Measurements from ENCODE around the gene CCNG2.

DNA sequence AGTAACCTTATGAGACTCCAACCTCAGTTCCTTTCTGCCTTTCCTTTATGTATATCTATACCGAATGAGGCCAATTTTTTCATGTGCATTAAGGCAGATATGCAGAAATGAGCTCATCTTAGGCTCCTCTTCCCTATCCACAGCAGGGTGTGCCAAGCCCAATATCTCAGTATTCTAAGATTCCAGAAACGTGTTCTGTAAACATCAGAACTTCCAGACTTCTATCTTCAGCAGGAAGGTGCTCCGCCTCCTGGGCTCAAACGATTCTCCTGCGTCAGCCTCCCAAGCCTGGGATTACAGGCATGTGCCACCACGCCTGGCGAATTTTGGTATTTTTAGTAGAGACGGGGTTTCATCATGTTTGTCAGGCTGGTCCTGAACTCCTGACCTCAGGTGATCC lies 31.0 kb upstream of the CCNG2 start:
- TF ChIP-seq, protein P1, sequence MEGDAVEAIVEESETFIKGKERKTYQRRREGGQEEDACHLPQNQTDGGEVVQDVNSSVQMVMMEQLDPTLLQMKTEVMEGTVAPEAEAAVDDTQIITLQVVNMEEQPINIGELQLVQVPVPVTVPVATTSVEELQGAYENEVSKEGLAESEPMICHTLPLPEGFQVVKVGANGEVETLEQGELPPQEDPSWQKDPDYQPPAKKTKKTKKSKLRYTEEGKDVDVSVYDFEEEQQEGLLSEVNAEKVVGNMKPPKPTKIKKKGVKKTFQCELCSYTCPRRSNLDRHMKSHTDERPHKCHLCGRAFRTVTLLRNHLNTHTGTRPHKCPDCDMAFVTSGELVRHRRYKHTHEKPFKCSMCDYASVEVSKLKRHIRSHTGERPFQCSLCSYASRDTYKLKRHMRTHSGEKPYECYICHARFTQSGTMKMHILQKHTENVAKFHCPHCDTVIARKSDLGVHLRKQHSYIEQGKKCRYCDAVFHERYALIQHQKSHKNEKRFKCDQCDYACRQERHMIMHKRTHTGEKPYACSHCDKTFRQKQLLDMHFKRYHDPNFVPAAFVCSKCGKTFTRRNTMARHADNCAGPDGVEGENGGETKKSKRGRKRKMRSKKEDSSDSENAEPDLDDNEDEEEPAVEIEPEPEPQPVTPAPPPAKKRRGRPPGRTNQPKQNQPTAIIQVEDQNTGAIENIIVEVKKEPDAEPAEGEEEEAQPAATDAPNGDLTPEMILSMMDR (IDR thresholded peaks at IDR 0.05; ENCODE audit: low read depth, low read length): no peak
- no peak for TF ChIP-seq POLR2A (IDR thresholded peaks at IDR 0.05; ENCODE audit: extremely low read depth, insufficient read length)
- TF ChIP-seq, protein P2, sequence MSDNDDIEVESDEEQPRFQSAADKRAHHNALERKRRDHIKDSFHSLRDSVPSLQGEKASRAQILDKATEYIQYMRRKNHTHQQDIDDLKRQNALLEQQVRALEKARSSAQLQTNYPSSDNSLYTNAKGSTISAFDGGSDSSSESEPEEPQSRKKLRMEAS (IDR thresholded peaks at IDR 0.05; ENCODE audit: low read depth, low read length): no peak
- no peak for TF ChIP-seq MYC (IDR thresholded peaks at IDR 0.05; ENCODE audit: low read depth, low read length)

Data from NB4 (cell line).